B cell (primary cell): ENCODE measurements around the gene GSTA3.

Source experiments
- EZH2 ChIP-seq: IDR thresholded peaks from 2 replicates; pipeline ENCODE4 v1.6.1; 2012; ENCODE audit warnings: borderline replicate concordance, low read depth, mild to moderate bottlenecking, moderate library complexity, low read length; ENCODE audit not compliant: insufficient read depth, poor library complexity, severe bottlenecking
- TF ChIP-seq, protein P1 (sequence below): fragments of 200-600 bp; IDR thresholded peaks from one replicate; pipeline ENCODE4 v1.8.0; 2022; ENCODE audit warnings: antibody characterized with exemption, mild to moderate bottlenecking

DNA sequence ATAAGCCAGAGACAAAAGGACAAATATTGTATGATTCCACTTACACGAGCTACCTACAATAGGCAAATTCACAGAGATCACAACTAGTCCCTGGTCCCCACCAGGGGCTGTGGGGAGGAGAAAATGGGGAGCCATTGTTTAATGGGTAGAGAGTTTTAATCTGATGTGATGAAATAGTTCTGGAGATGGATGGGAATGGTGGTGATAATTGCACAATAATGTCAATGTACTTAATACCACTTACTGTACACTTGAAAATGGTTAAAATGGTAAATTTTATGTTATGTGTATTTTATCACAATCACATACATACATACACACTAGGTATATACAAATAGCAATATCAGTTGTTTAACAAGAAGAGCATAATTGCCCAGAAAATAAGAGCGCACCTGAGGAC, 24.3 kb upstream of the GSTA3 start:
- TF ChIP-seq, protein P1, sequence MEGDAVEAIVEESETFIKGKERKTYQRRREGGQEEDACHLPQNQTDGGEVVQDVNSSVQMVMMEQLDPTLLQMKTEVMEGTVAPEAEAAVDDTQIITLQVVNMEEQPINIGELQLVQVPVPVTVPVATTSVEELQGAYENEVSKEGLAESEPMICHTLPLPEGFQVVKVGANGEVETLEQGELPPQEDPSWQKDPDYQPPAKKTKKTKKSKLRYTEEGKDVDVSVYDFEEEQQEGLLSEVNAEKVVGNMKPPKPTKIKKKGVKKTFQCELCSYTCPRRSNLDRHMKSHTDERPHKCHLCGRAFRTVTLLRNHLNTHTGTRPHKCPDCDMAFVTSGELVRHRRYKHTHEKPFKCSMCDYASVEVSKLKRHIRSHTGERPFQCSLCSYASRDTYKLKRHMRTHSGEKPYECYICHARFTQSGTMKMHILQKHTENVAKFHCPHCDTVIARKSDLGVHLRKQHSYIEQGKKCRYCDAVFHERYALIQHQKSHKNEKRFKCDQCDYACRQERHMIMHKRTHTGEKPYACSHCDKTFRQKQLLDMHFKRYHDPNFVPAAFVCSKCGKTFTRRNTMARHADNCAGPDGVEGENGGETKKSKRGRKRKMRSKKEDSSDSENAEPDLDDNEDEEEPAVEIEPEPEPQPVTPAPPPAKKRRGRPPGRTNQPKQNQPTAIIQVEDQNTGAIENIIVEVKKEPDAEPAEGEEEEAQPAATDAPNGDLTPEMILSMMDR: no peak
- TF ChIP-seq EZH2: no peak
